Fibroblast of the aortic adventitia (primary cell): ENCODE results near the gene LEFTY1. TPM values are rescaled to one million over a fixed set of nuclear protein-coding genes. Genes with fewer than 3 reads are reported as not detected.
"Not testable (repeated sequence)": the region's sequence is repeated elsewhere in the genome, so short reads cannot be mapped to it uniquely, and the experiment has no call there.

ENCODE experiments used
- DNase-seq: peaks from one replicate; pipeline ENCODE4 v3.0.0-alpha.2; 2010; ENCODE audit warnings: low read depth
- H3K4me3 ChIP-seq: 2 replicates; pipeline ENCODE4 v1.5.1; 2011; ENCODE audit warnings: low read depth, mild to moderate bottlenecking, control low read depth, low read length, moderate library complexity
- total RNA-seq: library from RNA; depleted of rRNA; stranded (reverse); fragments of >200 nt; gene quantifications from 2 replicates; pipeline ENCODE4 v1.2.3, GENCODE V29; 2012; ENCODE audit warnings: low replicate concordance
- TF ChIP-seq, protein P1 (sequence below): IDR thresholded peaks from 2 replicates; pipeline ENCODE4 v1.5.1; 2011; ENCODE audit warnings: mild to moderate bottlenecking, low read length, control low read depth, inconsistent platforms; ENCODE audit not compliant: insufficient read depth

Gene LEFTY1
- total RNA-seq, 1 donor = not detected

GRCh38 chr1:225888289-225888897 lies 553 bp downstream of the LEFTY1 start:
- no peak for DNase-seq
- no peak overlapping the region for H3K4me3 ChIP-seq
- TF ChIP-seq, protein P1, sequence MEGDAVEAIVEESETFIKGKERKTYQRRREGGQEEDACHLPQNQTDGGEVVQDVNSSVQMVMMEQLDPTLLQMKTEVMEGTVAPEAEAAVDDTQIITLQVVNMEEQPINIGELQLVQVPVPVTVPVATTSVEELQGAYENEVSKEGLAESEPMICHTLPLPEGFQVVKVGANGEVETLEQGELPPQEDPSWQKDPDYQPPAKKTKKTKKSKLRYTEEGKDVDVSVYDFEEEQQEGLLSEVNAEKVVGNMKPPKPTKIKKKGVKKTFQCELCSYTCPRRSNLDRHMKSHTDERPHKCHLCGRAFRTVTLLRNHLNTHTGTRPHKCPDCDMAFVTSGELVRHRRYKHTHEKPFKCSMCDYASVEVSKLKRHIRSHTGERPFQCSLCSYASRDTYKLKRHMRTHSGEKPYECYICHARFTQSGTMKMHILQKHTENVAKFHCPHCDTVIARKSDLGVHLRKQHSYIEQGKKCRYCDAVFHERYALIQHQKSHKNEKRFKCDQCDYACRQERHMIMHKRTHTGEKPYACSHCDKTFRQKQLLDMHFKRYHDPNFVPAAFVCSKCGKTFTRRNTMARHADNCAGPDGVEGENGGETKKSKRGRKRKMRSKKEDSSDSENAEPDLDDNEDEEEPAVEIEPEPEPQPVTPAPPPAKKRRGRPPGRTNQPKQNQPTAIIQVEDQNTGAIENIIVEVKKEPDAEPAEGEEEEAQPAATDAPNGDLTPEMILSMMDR = no peak

- not testable (repeated sequence) for H3K4me3 ChIP-seq, DNase-seq
Measured at GRCh38 chr1:225887554-225888288, 1.2 kb downstream of the LEFTY1 start.

DNA sequence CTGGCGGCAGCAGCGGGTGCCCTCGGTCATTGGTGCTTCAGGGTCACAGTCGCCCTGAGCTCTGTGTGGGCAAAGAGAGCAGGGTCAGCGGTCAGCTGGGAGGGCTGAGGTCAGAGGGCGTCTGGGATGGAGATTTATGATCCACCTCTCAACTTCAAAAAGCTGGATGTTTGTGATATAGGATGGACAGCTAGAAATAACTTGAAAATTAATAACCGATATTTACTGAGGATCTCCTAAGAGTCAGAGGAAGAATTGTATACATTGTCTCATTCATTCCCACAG lies 2.0 kb downstream of the LEFTY1 start:
- TF ChIP-seq, protein P1 = no peak
- no peak overlapping the region for H3K4me3 ChIP-seq
- DNase-seq = no peak

- TF ChIP-seq, protein P1 = no peak
- DNase-seq = no peak
- no peak overlapping the region for H3K4me3 ChIP-seq
Measured at GRCh38 chr1:225886159-225887029, 2.6 kb downstream of the LEFTY1 start.

DNA sequence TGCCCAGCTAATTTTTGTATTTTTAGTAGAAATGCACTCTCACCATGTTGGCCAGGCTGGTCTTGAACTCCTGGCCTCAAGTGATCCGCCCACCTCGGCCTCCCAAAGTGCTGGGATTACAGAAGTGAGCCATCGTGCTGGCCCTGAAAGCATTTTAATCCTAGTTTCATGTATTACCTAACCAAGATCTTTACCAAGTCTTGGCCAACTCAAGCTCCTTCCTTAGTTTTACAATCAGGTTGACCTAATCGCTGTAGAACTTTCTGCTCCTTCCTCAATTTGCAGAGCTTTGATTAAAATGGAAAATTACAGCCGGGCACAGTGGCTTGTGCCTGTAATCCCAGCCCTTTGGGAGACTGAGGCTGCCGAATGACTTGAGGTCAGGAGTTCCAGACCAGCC lies 3.6 kb downstream of the LEFTY1 start:
- TF ChIP-seq, protein P1 = no peak
- DNase-seq = no peak

DNA sequence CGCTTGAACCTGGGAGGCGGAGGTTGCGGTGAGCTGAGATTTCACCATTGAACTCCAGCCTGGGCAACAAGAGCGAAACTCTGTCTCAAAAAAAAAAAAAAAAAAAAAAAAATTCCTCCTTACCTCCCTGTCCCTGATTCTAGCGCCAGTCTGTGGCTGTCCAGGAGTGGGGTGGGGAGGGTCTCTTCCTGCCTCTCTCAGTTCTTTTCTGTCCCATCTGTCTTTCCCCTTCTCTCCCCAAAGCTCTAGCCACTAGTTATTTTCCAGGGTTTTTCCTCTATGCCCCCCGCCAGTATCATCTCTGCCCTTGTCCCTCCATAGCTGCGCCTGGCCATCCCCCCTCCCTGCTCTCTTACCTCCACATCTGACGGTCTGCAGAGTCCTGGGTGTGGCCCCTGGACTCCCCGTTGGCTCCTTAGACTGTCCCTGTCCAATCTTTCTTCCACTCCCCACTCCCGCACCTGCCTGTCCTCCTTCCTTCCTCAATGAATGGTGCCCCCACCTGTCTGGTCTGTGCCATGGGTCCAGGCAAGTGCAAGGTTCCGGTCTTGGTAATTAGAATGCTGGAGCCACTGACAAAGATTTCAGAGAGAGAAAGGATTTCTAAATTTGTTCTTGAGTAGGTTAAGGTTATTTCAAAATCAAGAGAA lies 5.2 kb downstream of the LEFTY1 start:
- no peak for DNase-seq
- TF ChIP-seq, protein P1 = no peak
- H3K4me3 ChIP-seq = no peak overlapping the region

More for the DNA sequence above, 3.6 kb downstream of the LEFTY1 start:
- H3K4me3 ChIP-seq = no peak overlapping the region
